ENCODE data around the gene FGF1. TPM values are rescaled to one million over a fixed set of nuclear protein-coding genes. Genes with fewer than 3 reads are reported as not detected.

Gene FGF1
- polyA plus RNA-seq, 1 of the 3 experiments (the other 2 are of a cell fraction), result 5.3 TPM

DNA sequence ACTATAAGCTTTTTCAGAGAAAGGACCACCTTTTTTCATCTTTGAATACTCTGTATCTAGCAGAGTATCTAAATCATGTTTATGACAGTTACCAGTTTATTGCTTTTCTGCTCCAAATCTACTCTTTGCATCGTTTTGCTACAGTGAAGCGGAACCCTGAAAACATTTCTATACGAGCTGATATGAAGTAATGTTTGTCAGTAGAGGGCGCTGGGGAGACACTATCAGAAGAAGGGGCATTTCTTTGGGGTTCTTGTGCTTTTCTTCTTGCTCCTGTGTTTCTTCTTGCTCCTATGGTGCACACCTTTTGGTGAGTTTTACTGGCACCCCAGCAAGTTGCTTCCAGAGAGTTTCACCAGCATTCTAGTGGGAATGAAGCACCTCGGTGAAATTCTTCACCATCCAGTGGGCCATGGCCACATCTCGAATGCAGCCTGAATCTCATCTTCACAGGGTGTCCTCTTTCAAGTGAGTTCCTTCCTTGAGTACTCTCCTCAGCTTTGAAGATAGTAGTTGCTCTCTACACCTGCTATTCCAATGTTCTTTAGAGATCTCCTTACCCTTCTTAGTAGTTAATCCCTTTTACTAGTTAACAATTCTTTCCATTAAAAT is 98.4 kb downstream of the FGF1 start:
- Histone ChIP-seq H2AFZ (ENCODE audit: low read depth) (no peak overlapping the region), H3K9me3 (no peaks in the 10 kb centered on the region), H3F3A (replicated peaks; ENCODE audit: insufficient read depth) (peaks cover 5% of the 10 kb centered on the region), H3K4me1 (ENCODE audit: control insufficient read depth in 1 of 2, insufficient read depth in 2 of 2, low read depth in 1 of 2, low read length in 1 of 2) (peaks cover 2 to 6% of the 10 kb centered on the region in 2 experiments; a peak in 2 of 4 replicates), H3K9ac (no peak overlapping the region), H3K27ac (ENCODE audit: low read depth in 2 of 2, low read length in 1 of 2) (no peak overlapping the region), H3K27me3 (ENCODE audit: insufficient read depth) (no peaks in the 10 kb centered on the region), H3K9me2 (no peaks in the 10 kb centered on the region), H3K36me3 (replicated peaks in 1 of 2; ENCODE audit: control insufficient read depth in 1 of 2, insufficient read depth in 2 of 2, low read length in 1 of 2) (no peaks in the 10 kb centered on the region), H3K4me2 (no peak overlapping the region), H3K79me2 (ENCODE audit: insufficient read depth) (no peaks in the 10 kb centered on the region), H4K20me1 (ENCODE audit: insufficient read depth) (no peaks in the 10 kb centered on the region), H3K4me3 (ENCODE audit: low read depth in 2 of 2, low read length in 1 of 2) (no peak overlapping the region)
- ChIA-PET CTCF (interaction anchor here (0.7 to 4.7 kb wide), 18 partner anchors 10 to 421 kb away, joined by 3 to 25 read pairs (median 6); no protein-coding TSS in a partner anchor), POLR2A (no interaction called here)
- TF ChIP-seq, protein P1, sequence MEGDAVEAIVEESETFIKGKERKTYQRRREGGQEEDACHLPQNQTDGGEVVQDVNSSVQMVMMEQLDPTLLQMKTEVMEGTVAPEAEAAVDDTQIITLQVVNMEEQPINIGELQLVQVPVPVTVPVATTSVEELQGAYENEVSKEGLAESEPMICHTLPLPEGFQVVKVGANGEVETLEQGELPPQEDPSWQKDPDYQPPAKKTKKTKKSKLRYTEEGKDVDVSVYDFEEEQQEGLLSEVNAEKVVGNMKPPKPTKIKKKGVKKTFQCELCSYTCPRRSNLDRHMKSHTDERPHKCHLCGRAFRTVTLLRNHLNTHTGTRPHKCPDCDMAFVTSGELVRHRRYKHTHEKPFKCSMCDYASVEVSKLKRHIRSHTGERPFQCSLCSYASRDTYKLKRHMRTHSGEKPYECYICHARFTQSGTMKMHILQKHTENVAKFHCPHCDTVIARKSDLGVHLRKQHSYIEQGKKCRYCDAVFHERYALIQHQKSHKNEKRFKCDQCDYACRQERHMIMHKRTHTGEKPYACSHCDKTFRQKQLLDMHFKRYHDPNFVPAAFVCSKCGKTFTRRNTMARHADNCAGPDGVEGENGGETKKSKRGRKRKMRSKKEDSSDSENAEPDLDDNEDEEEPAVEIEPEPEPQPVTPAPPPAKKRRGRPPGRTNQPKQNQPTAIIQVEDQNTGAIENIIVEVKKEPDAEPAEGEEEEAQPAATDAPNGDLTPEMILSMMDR (IDR thresholded peaks at IDR 0.05), result peak; percentile 61
- TF ChIP-seq RAD21 (IDR thresholded peaks at IDR 0.05; ENCODE audit: low read length) (peak; percentile 50), FOXM1 (IDR thresholded peaks at IDR 0.05; ENCODE audit: low read depth) (no peak)
- TF ChIP-seq, protein P2, sequence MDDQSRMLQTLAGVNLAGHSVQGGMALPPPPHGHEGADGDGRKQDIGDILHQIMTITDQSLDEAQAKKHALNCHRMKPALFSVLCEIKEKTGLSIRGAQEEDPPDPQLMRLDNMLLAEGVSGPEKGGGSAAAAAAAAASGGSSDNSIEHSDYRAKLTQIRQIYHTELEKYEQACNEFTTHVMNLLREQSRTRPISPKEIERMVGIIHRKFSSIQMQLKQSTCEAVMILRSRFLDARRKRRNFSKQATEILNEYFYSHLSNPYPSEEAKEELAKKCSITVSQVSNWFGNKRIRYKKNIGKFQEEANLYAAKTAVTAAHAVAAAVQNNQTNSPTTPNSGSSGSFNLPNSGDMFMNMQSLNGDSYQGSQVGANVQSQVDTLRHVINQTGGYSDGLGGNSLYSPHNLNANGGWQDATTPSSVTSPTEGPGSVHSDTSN (IDR thresholded peaks at IDR 0.05), result no peak
- WGBS (ENCODE audit: low lambda C conversion rate), result 58% methylated on average over 6 of the region's 6 CpGs
- no peak for DNase-seq

DNA sequence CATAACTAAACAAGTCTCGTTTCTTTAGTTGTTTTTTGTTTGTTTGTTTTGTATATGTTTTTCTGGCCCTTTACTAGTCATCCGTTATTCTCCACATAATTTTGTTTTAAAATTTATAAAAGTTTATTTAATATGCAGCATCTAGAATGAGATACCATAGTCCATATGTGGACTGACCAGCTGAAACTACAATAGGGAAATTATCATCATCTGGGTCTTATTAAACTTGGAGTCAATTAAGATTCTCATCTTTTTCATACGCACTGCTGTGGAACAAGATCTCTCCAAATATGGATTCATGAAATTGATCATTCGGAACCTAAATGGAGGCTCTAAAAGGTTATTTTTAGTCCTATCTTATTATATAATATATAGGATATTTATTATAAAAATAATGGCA is 99.3 kb downstream of the FGF1 start:
- H4K20me1 ChIP-seq (ENCODE audit: insufficient read depth), result no peaks in the 10 kb centered on the region
- no peak overlapping the region for H3K4me2 ChIP-seq
- H2AFZ ChIP-seq (ENCODE audit: low read depth), result no peak overlapping the region
- DNase-seq, result peak; percentile 65
- H3K4me3 ChIP-seq (ENCODE audit: low read depth in 2 of 2, low read length in 1 of 2), result no peak overlapping the region
- peaks cover 2 to 6% of the 10 kb centered on the region in 2 experiments; a peak in 2 of 4 replicates for H3K4me1 ChIP-seq (ENCODE audit: control insufficient read depth in 1 of 2, insufficient read depth in 2 of 2, low read depth in 1 of 2, low read length in 1 of 2)
- H3K27ac ChIP-seq (ENCODE audit: low read depth in 2 of 2, low read length in 1 of 2), result no peak overlapping the region
- no peaks in the 10 kb centered on the region for H3K36me3 ChIP-seq (replicated peaks in 1 of 2; ENCODE audit: control insufficient read depth in 1 of 2, insufficient read depth in 2 of 2, low read length in 1 of 2)
- WGBS (ENCODE audit: low lambda C conversion rate), result 65% methylated on average over 4 of the region's 4 CpGs
- CTCF ChIA-PET, result interaction anchor here (0.8 to 4.7 kb wide), 16 partner anchors 10 to 420 kb away, joined by 3 to 25 read pairs (median 8); no protein-coding TSS in a partner anchor
- H3K9ac ChIP-seq, result no peak overlapping the region
- POLR2A ChIA-PET, result no interaction called here
- peaks cover under 1% of the 10 kb centered on the region for H3F3A ChIP-seq (replicated peaks; ENCODE audit: insufficient read depth)
- H3K9me3 ChIP-seq, result no peaks in the 10 kb centered on the region
- no peaks in the 10 kb centered on the region for H3K79me2 ChIP-seq (ENCODE audit: insufficient read depth)
- no peaks in the 10 kb centered on the region for H3K27me3 ChIP-seq (ENCODE audit: insufficient read depth)
- no peaks in the 10 kb centered on the region for H3K9me2 ChIP-seq
- peak in 1 of 2 experiments; percentile 43; a peak in 1 of 4 replicates for TF ChIP-seq EP300 (IDR thresholded peaks at IDR 0.05; ENCODE audit: borderline replicate concordance in 1 of 2, low read depth in 1 of 2, low read length in 1 of 2)
- peak; percentile 60 for TF ChIP-seq GATA2 (CRISPR knock-in tag; IDR thresholded peaks at IDR 0.05)
- peak; percentile 53; the same call in 1 of the 2 replicates for TF ChIP-seq RCOR1 (IDR thresholded peaks at IDR 0.05; ENCODE audit: low read length)
- TF ChIP-seq SMC3 (IDR thresholded peaks at IDR 0.05; ENCODE audit: low read depth, low read length), result no peak
